GM12878 (cell line): ENCODE data around the gene UNC45A. TPM values are rescaled to one million over a fixed set of nuclear protein-coding genes. Genes with fewer than 3 reads are reported as not detected.

ENCODE experiments used
- BACH1 ChIP-seq: fragments of 450-650 bp; IDR thresholded peaks from 2 replicates; pipeline ENCODE4 v1.6.1; 2017; ENCODE audit warnings: mild to moderate bottlenecking, borderline replicate concordance
- BHLHE40 ChIP-seq, 2 experiments: fragments of 450-650 bp in 1 of 2; IDR thresholded peaks; 2 replicates each; pipeline ENCODE4 v1.6.1; 2011 to 2017; ENCODE audit warnings: low read depth in 2 of 2, borderline replicate concordance in 1 of 2, improper control_type of control experiment in 1 of 2, low read length in 1 of 2, mild to moderate bottlenecking in 1 of 2
- CHD2 ChIP-seq: IDR thresholded peaks from 2 replicates; pipeline ENCODE4 v1.6.1; 2011; ENCODE audit warnings: low read depth, low read length, improper control_type of control experiment, borderline replicate concordance
- DPF2 ChIP-seq: fragments of 450-650 bp; IDR thresholded peaks from 2 replicates; pipeline ENCODE4 v1.6.1; 2017; ENCODE audit warnings: mild to moderate bottlenecking
- E2F4 ChIP-seq: IDR thresholded peaks from 2 replicates; pipeline ENCODE4 v1.6.1; 2012; ENCODE audit warnings: low read depth, low read length, improper control_type of control experiment
- FOS ChIP-seq: IDR thresholded peaks from 3 replicates; pipeline ENCODE4 v1.6.1; 2011; ENCODE audit warnings: borderline replicate concordance; ENCODE audit not compliant: insufficient read length; ENCODE audit errors: extremely low read depth
- FOXM1 ChIP-seq: IDR thresholded peaks from 2 replicates; pipeline ENCODE4 v1.6.1; 2012; ENCODE audit warnings: low read depth, mild to moderate bottlenecking, inconsistent platforms, low read length, moderate library complexity
- IKZF1 ChIP-seq: fragments of 450-650 bp; conservative IDR thresholded peaks from 2 replicates; pipeline ENCODE4 v1.6.1; 2017; ENCODE audit warnings: antibody characterized with exemption, mild to moderate bottlenecking
- JUNB ChIP-seq: IDR thresholded peaks from 2 replicates; pipeline ENCODE4 v1.6.1; 2016; ENCODE audit warnings: antibody characterized with exemption, mild to moderate bottlenecking
- JUND ChIP-seq: IDR thresholded peaks from 2 replicates; pipeline ENCODE4 v1.6.1; 2012; ENCODE audit warnings: low read depth, mild to moderate bottlenecking, low read length, improper control_type of control experiment, moderate library complexity
- KDM1A ChIP-seq: fragments of 200-600 bp; sonication (generic); IDR thresholded peaks from 2 replicates; pipeline ENCODE4 v1.6.1; 2016; ENCODE audit warnings: borderline replicate concordance
- MYC ChIP-seq: IDR thresholded peaks from 2 replicates; pipeline ENCODE4 v1.6.1; 2011; ENCODE audit warnings: mild to moderate bottlenecking, low read length, moderate library complexity, inconsistent platforms; ENCODE audit not compliant: insufficient read depth, insufficient replicate concordance, insufficient read length, severe bottlenecking
- NFYB ChIP-seq: IDR thresholded peaks from 2 replicates; pipeline ENCODE4 v1.6.1; 2011; ENCODE audit warnings: low read depth, mild to moderate bottlenecking, low read length, improper control_type of control experiment, moderate library complexity; ENCODE audit not compliant: insufficient read depth
- PAX5 ChIP-seq: IDR thresholded peaks from 2 replicates; pipeline ENCODE4 v1.6.1; 2011; ENCODE audit warnings: low read depth, low read length, borderline replicate concordance
- POU2F2 ChIP-seq: IDR thresholded peaks from 3 replicates; pipeline ENCODE4 v1.6.1; 2011; ENCODE audit warnings: low read depth, mild to moderate bottlenecking, low read length, borderline replicate concordance
- RBBP5 ChIP-seq: fragments of 200-600 bp; sonication (generic); conservative IDR thresholded peaks from 2 replicates; pipeline ENCODE4 v1.6.1; 2016
- REST ChIP-seq: IDR thresholded peaks from 2 replicates; pipeline ENCODE4 v1.6.1; 2012; ENCODE audit warnings: mild to moderate bottlenecking, low read depth, low read length
- SIN3A ChIP-seq: IDR thresholded peaks from 2 replicates; pipeline ENCODE4 v1.6.1; 2012; ENCODE audit warnings: low read depth, low read length, improper control_type of control experiment
- SRF ChIP-seq, 2 experiments: IDR thresholded peaks; 2 replicates each; pipeline ENCODE4 v1.6.1; 2011; ENCODE audit warnings: low read depth in 2 of 2, low read length in 2 of 2, mild to moderate bottlenecking in 1 of 2, moderate library complexity in 1 of 2
- TAF1 ChIP-seq: IDR thresholded peaks from 2 replicates; pipeline ENCODE4 v1.6.1; 2011; ENCODE audit warnings: mild to moderate bottlenecking, low read depth, low read length, borderline replicate concordance
- TARDBP ChIP-seq: IDR thresholded peaks from 2 replicates; pipeline ENCODE4 v1.6.1; 2016; ENCODE audit warnings: borderline replicate concordance
- TCF12 ChIP-seq: IDR thresholded peaks from 2 replicates; pipeline ENCODE4 v1.6.1; 2011; ENCODE audit warnings: low read depth, mild to moderate bottlenecking, low read length
- ZBTB4 ChIP-seq: fragments of 450-650 bp; formaldehyde crosslinking; IDR thresholded peaks from 2 replicates; pipeline ENCODE4 v1.4.0; 2022; ENCODE audit warnings: mild to moderate bottlenecking, moderate library complexity
- polyA plus RNA-seq, 11 experiments: library from polyadenylated mRNA; depleted of rRNA in 4 of 11; unstranded in 6 of 11; stranded (reverse) in 5 of 11; fragments of >200 nt; fragmentation: Nextera tagmentation in 4 of 11; fragmentation: Illumina TruSeq in 1 of 11; extraction: Ambion mirVana in 4 of 11; extraction: Trizol in 1 of 11; gene quantifications; 1 replicate in 1 of 11; 2 replicates in 10 of 11; pipeline versions ENCODE4 v1.2.1 to v1.2.3, GENCODE V29; 2011 to 2016; ENCODE audit warnings: inconsistent platforms in 2 of 11, missing spikeins in 2 of 11, low read depth in 1 of 11
- total RNA-seq, 4 experiments: library from RNA; depleted of rRNA in 3 of 4; stranded (reverse); fragments of >200 nt in 3 of 4; fragmentation: Illumina TruSeq in 1 of 4; extraction: Trizol in 1 of 4; gene quantifications; 2 replicates each; pipeline versions ENCODE4 v1.2.1 to v1.2.3, GENCODE V29; 2013 to 2021

Gene UNC45A
- total and polyA plus RNA-seq, 10 of the 15 experiments (the other 5 are each of a cell fraction or from before 2014, with no cell fraction given) = 10.3 to 57.8 (median 40.5) TPM

- no peak for TF ChIP-seq JUND
- TF ChIP-seq POU2F2 = peak; percentile 42; the same call in 1 of the 3 replicates
- no peak for TF ChIP-seq RBBP5
- TF ChIP-seq BHLHE40 (IDR thresholded peaks at IDR 0.05; ENCODE audit: borderline replicate concordance in 1 of 2, low read depth in 2 of 2, low read length in 1 of 2) = peak in 1 of 2 experiments; percentile 52; a peak in 1 of 4 replicates
- TF ChIP-seq REST = no peak
- no peak for TF ChIP-seq MYC
- no peak for TF ChIP-seq E2F4
- TF ChIP-seq FOXM1 = peak; percentile 14; the same call in 1 of the 2 replicates
- no peak for TF ChIP-seq SIN3A
- no peak for TF ChIP-seq ZBTB4
- 0 out of 2 replicates have a peak, but pooled peaks have one; percentile 12 for TF ChIP-seq CHD2
- TF ChIP-seq IKZF1 = peak; percentile 67
- TF ChIP-seq DPF2 = peak; percentile 62
- TF ChIP-seq TARDBP = no peak
- no peak for TF ChIP-seq SRF (IDR thresholded peaks at IDR 0.05; ENCODE audit: low read depth in 2 of 2, low read length in 2 of 2)
- no peak for TF ChIP-seq NFYB
- TF ChIP-seq FOS = no peak
- TF ChIP-seq TAF1 = peak; percentile 34; the same call in 1 of the 2 replicates
- peak; percentile 44; the same call in 1 of the 2 replicates for TF ChIP-seq BACH1
- TF ChIP-seq TCF12 = peak; percentile 78
- no peak for TF ChIP-seq KDM1A
- no peak for TF ChIP-seq PAX5
- TF ChIP-seq JUNB = no peak
Observed at GRCh38 chr15:90902040-90902839, 32.8 kb upstream of the UNC45A start (continued).
